Globus pallidus (tissue), 1 donor: Measurements from ENCODE around the gene THAP10.

Source experiments
- DNase-seq: peaks from one replicate; pipeline ENCODE4 v3.0.0-alpha.2; 2015; ENCODE audit warnings: low spot score

The THAP10 gene

GRCh38 chr15:70853973-70854665, 38.1 kb downstream of the THAP10 start, which contains the start of gene LARP6:
Gene LARP6 (minus strand): TSS chr15:70854157. CDS start chr15:70854088, 69 bp downstream.
- DNase-seq, result no peak

GRCh38 chr15:70853318-70853972, 38.8 kb downstream of the THAP10 start:
- no peak for DNase-seq

GRCh38 chr15:70852501-70853317, 39.5 kb downstream of the THAP10 start:
- DNase-seq, result no peak

GRCh38 chr15:70851889-70852288, 40.3 kb downstream of the THAP10 start:
- DNase-seq, result no peak

GRCh38 chr15:70845602-70846360, 46.5 kb downstream of the THAP10 start:
- DNase-seq, result no peak

GRCh38 chr15:70837476-70837875, 54.8 kb downstream of the THAP10 start:
- no peak for DNase-seq

- no peak for DNase-seq
These were observed 56.4 kb downstream of the THAP10 start for GRCh38 chr15:70835841-70836240.

- peak; percentile 39 for DNase-seq
These were observed 56.8 kb downstream of the THAP10 start for GRCh38 chr15:70835415-70835814.

- no peak for DNase-seq
These were observed 57.2 kb downstream of the THAP10 start for GRCh38 chr15:70834999-70835398.

GRCh38 chr15:70833861-70834765, 58.1 kb downstream of the THAP10 start:
- DNase-seq, result no peak

GRCh38 chr15:70833422-70833821, 58.8 kb downstream of the THAP10 start:
- DNase-seq, result no peak

GRCh38 chr15:70832176-70832575, 60.1 kb downstream of the THAP10 start:
- DNase-seq, result no peak
